Measurements from ENCODE around the gene RDX. TPM values are rescaled to one million over a fixed set of nuclear protein-coding genes. Genes with fewer than 3 reads are reported as not detected.
"Not testable (repeated sequence)": the region's sequence is repeated elsewhere in the genome, so short reads cannot be mapped to it uniquely, and the experiment has no call there.

RDX gene
- total RNA-seq, result 77.7 TPM

DNA sequence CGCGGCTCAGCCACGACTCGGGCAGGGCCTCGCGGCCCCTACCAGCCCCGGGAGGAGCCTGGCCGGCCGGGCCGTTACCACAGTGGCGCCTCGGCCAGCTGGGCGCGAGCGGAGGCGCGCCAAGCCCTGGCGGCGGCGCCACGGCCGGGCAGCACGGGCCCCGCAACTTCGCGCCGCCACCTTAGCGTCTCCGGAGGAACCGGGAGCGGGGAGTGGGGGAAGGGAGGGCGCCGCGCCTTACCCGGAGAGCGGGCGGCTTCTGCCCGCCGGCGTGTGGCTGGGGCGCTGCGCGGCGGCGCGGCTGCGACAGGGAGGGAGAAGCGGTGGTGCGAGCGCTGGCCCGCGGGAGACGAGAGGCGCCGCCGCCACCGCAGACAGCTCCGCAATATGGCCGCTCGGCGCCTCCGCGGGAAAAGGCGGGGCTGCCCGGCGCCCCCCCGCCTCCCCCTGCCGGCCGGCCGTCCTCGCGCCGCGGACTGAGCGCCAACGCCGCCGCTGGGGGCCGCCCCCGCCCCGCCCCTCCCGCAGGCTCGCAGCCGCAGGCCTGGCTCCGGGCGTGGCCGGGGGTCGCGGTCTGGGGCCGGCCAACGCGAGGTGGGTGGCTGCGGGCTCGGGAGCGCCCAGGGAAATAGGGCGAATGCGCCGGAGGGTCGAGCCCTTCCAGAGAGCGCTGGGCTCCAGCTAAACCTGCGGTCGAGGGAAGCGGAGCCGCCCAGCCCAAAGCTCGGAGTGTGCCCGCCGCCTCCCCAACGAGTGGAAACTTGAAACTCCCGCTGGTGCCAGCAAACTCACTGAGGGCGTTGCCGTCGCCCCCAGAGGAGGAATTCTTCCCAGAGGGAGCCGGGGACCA lies at the start of gene RDX:
Gene RDX, minus strand, starts transcription at position 389 of the 850 bp plus-strand sequence. CDS start 16,922 bp downstream, outside the sequence.
- ATAC-seq (peak; percentile 86), DNase-seq (ENCODE audit: low spot score) (peak; percentile 83)

DNA sequence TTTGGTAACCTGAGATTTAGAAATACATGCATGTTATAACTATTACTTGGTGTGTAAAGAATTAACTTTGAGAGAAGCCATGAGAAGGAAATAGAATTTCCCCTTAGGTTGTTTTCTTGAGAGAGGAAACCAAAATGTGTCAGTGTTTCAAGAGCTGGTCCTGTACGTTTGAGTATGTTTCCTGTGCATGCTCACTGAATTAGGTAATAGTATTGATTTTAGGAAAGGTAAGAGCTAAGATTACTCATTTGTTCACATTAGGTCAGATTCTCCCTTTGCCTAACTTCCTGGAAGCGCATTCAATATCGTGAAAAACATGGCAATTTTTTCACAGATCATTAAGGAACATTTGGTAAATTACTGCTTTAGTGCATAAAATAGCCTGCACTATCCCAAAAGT lies 49.3 kb upstream of the RDX start:
- ATAC-seq, result peak; percentile 86
- no peak for DNase-seq (ENCODE audit: low spot score)

DNA sequence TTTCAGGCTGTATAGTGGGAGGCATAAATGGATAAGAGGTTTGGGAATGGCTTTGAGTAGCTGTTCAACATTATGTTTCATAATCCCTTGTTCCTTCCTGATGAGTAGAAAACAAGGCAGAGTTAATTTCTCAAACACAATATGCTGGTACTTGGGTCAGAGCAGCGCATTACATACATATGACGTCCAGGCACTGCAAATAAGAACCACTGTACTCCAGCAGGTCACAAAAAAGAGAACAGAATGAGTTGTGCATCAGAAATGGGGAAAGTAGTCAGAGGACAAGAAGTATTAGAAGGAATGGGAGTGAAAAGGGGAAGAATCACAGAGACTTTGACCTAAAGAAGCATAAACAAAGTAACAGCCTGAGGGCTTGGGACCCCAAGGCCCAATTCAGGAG lies 44.0 kb upstream of the RDX start:
- ATAC-seq, result no peak
- no peak for DNase-seq (ENCODE audit: low spot score)

DNA sequence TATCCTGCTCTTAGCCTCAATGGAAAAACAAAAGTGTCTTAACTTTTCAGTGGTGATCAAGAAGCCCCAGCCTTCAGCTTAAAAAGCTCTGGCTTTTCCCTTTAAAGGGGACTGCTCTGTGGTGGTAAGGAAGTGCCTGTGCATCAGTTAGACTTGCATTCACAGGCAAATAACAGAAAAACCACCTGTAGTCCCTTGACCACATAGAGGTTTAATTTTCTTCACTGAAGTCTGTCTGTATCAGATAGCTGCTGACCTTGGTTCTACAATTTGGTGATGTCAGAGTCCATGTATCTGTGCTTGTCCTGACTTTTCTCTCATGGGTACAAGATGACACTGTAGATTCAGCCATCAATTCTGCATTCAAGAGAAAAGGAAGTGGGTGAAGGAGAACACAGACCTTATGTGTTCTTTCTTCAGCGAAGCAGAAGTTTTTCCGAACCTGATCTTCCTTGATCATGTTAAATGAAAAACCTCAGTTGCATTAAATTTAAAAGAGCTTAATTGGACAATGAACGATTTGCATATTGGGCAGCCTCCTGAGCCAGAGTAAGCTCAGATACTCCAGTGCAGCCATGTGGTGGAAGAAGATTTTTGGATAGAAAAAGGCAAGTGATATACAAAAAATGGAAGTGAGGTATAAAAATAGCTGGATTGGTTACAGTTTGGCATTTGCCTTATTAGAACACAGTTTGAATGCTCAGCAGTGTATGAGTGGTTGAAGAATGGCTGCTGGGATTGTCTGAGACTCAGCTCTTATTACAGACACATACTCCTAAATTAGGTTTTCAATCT lies 43.2 kb upstream of the RDX start:
- ATAC-seq (no peak), DNase-seq (ENCODE audit: low spot score) (no peak)

DNA sequence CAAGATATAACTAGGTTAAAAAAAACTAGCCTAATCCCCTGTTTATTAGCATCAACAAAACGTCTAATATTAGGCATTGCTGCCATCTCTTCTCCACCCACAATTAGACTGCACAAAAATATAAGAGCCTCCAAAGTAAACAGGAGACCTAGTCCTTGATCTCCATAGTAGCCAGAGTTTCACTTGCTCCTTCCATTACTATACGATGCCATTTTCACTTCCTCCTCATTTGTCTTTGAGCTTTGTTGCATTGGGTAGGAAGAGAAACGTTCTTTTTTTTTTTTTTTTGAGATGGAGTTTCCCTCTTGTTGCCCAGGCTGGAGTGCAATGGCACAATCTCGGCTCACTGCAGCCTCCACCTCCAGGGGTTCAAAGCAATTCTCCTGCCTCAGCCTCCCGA lies 42.3 kb upstream of the RDX start:
- no peak for ATAC-seq

DNA sequence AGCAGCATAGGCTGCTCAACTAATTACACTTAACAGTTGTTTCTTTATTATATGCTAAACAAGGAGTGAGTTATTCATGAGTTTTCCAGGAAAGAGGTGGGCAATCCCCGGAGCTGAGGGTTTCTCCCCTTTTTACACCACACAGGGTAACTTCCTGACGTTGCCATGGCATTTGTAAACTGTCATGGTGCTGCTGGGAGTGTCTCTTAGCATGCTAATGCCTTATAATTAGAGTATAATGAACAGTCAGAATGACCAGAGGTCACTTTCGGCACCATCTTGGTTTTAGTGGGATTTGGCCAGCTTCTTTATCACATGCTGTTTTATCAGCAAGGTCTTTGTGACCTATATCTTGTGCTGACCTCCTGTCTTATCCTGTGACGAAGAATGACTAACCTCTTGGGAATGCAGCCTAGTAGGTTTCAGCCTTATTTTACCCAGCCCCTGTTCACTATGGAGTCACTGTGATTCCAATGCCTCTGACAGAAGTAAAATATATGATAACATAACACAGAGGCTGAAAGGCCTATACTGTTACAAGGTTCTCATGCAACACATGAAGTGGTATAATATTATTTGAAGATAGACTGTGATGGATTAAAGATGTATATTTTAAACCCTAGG lies 41.3 kb upstream of the RDX start:
- ATAC-seq (no peak), DNase-seq (ENCODE audit: low spot score) (no peak)

More for the DNA sequence above, 42.3 kb upstream of the RDX start:
- DNase-seq (ENCODE audit: low spot score), result no peak

DNA sequence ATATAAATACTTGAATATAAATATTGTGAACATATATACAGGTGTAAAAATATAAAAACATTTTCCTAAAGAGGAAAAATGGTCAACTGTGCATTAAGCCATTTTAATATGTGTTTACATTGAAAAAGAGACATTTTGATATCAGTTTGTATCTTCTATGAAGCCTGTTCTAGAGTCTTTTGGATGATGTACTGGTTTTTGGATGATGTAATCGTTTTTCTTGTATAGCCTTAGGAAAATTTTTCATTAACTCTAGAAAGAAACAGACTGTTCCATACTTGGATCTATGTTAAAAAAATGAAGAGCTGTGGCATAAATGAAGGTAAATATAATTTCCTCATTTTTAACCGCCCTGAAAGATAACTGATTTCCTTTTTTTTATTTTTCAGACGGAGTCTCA lies 39.6 kb upstream of the RDX start:
- DNase-seq (ENCODE audit: low spot score) (no peak), ATAC-seq (no peak)

DNA sequence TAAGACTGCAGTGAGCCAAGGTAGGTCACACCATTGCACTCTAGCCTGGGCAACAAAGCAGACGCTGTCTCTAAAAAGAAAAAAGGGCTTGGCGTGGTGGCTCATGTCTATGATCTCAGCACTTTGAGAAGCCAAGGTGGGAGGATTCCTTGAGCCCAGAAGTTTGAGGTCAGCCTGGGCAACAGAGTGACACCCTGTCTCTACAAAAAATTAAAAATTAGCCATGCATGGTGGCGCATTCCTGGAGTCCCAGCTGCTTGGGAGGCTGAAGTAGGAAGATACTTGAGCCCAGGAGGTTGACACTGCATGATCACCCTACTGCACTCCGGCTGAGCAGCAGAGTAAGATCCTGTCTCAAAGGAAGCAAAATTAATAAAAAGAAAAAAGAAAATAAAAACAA lies 38.9 kb upstream of the RDX start:
- ATAC-seq (no peak), DNase-seq (ENCODE audit: low spot score) (no peak)

DNA sequence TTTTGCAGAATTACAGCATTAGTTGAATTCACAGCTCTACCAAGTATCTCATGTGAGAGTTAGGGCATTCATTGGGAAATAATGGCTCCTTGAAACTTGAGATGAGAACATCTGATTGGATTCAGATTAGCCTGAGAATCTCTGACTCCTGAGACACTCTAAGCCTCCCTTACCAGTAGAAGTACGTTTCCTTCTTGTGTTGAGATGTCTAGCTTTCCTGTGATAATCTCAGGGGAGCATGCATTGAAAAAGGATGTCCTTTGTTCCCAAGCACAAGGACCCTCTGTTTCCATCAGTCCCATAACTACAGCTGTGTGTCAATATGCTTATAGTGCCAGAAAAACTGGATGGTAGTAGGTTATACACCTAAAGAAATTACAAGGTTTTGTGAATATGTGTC lies 35.2 kb upstream of the RDX start:
- DNase-seq (ENCODE audit: low spot score) (no peak), ATAC-seq (no peak)

DNA sequence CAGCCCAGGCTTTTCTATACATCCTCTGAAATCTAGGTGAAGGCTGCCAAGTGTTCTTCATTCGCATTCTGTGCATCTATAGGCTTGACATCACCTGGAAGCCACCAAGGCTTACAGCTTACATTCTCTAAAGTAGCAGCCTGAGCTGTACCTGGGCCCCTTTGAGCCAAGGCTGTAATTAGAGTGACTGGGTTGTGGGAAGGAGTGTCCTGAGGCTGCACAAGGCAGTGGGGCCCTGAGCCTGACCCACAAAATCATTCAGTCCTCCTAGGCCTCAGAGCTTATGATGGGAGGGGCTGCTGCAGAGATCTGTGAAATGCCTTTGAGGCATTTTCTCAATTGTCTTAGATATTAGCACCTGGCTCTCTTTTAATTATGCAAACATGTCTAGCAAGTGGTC lies 33.0 kb upstream of the RDX start:
- no peak for ATAC-seq
- DNase-seq (ENCODE audit: low spot score), result no peak

DNA sequence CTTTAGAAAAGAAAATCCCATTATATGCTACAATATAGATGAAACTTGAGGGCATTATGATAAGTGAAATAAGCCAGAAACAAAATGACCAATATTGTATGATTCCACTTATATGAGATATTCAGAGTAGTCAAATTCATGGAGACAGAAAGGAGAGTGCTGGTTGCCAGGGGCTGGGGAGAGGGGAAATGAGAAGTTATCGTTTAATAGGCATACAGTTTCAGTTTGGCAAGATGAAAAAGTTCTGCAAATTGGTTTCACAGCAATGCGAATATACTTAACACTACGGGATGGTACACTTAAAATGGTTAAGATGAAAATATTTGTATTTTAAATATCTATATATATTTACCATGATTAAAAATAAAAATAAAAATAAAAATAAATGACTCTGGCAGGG lies 31.1 kb upstream of the RDX start:
- no peak for ATAC-seq
- no peak for DNase-seq (ENCODE audit: low spot score)

DNA sequence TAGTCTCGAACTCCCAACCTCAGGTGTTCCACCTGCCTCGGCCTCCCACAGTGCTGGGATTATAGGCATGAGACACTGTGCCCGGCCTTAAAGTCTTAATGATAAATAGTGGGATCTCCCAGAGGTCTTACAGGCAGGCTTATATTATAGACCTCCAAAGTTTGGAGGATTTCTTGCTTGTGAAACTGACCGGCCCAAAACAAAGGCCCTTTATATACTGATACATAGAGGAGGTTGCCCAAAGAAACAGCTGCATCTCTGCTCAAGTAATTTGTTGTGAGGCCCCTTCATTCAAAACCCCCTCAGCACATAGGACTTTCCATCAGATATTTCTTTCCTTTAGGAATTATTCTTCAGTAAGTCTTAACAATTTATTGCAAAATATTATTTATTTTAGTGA lies 27.4 kb upstream of the RDX start:
- no peak for DNase-seq (ENCODE audit: low spot score)
- no peak for ATAC-seq

DNA sequence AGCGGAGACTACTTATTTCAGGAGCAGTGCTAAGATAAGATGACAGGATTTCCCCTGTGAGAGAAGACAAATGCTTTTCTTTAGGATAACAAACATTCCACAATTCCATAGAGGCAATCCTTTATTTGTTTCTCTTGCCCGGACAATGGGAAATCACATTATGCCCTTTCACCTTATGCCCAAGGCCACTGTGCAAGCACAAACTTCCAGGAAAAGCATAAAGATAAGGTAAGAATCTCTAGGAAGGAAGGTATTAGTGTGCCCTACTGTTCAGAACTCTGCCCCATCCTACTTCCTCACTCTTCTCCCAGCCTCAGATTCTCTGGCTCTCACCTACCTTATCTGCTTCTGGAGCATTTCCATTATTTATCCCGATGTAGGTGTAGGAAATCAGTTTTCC lies 23.1 kb upstream of the RDX start:
- peak; percentile 21 for ATAC-seq
- DNase-seq (ENCODE audit: low spot score), result no peak

DNA sequence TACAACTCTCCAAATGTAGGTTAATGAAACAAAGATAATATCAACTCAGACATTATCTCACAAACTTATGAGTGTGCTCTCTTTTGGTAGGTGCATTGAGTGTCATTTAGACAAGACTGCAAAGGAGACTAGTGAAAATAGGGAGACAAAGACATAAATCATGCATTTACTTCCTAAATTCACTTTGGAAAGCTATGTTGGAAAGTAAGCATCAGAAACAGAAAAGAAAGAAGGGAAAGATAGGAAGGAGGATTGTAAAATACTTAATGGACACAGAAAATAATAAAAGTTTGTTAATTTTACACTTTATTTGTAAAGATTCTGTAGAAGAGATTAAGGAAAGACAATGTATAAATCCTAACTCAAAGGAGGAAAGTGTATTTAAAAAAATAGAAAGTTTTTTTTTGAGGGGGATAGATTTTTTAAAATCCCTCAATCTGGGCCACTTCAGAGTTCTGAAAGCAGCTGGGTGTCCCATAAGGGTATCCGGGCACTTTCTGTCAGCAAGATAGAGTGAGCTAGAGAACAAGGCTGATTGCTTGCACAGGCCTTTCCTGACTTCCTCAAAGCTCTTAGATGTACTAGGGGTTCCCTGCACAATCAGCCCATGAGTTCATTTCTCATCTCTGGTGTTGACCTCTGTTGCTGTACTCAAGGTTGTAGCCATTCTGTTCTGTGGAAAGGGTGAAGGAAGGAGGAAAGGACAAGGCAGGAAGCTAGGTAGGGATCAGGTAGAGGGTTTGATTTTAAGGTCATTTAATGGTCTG lies 22.4 kb upstream of the RDX start:
- ATAC-seq, result peak; percentile 21
- DNase-seq (ENCODE audit: low spot score), result no peak

DNA sequence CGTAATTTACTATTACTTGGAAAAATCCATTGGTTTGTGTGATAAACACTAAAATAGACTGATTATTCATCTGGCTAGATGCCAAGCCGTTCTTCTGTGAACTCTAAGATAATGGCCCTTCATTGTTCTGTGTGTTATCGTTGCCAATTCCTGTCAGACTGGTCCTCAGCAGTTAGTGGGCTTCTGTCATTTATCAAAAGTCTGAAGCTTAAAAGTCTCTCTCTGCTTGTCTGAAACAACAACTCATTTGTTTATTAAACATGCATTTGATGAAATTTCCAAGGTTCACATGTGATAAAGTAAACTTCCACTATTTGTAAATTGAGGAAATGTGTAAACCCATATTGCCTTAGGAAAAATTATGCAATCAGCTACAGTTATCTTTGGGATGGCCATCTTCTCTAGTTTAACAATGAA lies 21.1 kb upstream of the RDX start:
- peak; percentile 44 for ATAC-seq
- no peak for DNase-seq (ENCODE audit: low spot score)

DNA sequence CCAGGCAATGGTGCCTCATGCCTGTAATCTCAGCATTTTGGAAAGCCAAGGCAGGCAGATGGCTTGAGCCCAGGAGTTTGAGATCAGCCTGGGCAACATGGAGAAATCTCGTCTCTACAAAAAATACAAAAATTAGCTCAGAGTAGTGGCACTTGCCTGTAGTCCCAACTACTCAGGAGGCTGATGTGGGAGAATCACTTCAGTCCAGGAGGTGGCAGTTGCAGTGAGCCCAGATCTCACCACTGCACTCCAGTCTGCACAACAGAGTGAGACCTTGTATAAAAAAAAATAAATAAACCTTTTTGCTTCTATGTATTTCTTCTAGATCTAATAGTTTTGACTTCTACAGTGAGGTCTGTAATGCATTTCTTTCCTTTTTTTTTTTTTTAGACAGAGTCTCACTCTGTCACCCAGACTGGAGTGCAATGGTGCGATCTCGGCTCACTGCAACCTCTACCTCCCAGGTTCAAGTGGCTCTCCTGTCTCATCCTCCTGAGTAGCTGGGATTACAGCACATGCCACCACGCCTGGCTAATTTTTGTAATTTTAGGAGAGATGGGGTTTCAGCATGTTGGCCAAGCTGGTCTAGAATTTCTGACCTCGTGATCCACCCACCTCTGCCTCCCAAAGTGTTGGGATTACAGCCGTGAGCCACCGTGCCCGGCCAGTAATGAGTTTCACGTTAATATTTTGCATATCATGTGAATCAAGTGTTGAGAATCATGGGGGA lies 18.1 kb upstream of the RDX start:
- no peak for DNase-seq (ENCODE audit: low spot score)
- no peak for ATAC-seq

DNA sequence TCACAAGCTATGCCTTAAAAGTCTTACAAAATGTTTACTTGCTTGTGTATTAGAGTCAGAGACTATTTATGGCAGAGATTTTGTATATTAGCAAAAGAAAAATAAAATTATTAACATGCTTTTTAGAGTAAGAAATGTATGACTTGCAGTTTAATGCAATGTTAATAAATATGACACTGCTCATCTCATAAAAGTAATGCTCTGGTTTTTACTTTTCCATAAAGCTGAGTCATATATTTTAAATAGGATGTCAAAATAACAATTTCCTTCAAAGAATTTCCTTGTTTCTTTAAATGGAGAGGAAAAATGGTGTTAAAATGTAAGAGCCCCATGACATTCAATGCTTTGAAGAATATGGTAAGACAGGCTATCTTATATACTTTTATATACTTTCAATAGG lies 16.3 kb upstream of the RDX start:
- no peak for ATAC-seq
- DNase-seq (ENCODE audit: low spot score), result no peak

DNA sequence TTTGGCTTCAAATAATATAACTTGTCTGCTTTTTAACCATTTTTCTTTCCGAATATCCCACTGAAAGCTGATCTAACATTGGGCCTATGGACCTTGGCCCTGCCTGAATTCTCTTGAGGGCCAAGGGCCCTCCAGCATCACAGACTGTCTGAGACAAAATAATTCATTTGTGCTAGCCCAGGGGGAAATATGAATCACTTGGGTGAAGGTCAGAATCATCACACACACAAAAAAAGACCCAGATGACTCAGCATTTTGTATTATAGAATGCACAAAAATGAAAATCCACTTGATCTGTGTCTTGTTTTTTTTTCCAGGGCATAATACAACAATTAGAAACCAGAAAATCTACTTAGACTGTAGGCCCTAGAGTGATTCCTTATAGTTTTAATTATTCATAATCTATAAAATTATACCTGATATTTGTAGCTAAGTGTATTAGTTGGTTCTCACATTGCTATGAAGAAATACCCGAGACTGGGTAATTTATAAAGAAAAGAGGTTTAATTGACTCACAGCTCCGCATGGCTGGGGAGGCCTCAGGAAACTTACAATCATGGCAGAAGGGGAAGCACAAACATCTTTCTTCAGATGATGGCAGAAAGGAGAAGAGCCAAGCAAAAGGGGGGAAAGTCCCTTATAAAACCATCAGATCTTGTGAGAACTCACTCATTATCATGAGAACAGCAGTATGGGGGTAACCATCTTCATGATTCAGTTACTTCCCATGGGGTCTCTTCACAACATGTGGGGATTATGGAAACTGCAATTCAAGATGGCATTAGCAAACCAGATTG lies 15.6 kb upstream of the RDX start:
- DNase-seq (ENCODE audit: low spot score), result no peak
- ATAC-seq, result no peak

DNA sequence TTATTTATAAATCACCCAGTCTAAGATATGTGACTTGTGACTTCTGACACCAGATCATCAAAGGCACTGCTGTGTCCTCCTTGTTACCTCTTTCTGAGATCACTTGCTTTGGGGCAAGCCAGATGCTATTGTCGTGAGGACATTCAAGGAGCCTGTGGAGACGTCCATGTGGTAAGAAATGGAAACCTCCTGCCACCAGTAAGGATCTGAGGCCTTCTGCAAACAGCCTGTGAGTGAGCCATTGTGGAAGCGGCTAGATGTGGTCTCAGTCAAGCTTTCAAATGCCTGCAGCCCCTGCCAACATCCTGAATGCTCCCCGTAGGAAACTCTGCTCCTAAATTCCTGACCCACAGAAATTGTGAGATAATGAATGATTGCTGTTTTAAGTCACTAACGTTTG lies 11.7 kb upstream of the RDX start:
- no peak for DNase-seq (ENCODE audit: low spot score)
- no peak for ATAC-seq

DNA sequence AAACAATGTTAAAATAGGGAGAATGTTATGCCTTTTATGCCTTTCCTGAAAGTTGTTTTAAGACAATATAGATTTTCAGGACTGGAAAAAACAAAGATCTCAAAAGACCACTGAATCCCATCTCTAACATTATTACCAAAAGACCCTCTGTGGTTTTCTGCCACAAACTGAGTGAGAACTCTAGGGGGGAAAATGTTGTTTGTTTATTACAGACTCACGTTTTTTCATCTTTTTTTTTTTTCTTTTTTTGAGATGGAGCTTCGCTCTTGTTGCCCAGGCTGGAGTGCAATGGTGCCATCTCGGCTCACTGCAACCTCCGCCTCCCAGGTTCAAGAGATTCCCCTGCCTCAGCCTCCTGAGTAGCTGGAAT lies 9.6 kb upstream of the RDX start:
- DNase-seq (ENCODE audit: low spot score); ATAC-seq: not testable (repeated sequence)
